ENCODE measurements around the gene LRP2BP.
"Not testable (repeated sequence)": the region's sequence is repeated elsewhere in the genome, so short reads cannot be mapped to it uniquely, and the experiment has no call there.

LRP2BP gene

DNA sequence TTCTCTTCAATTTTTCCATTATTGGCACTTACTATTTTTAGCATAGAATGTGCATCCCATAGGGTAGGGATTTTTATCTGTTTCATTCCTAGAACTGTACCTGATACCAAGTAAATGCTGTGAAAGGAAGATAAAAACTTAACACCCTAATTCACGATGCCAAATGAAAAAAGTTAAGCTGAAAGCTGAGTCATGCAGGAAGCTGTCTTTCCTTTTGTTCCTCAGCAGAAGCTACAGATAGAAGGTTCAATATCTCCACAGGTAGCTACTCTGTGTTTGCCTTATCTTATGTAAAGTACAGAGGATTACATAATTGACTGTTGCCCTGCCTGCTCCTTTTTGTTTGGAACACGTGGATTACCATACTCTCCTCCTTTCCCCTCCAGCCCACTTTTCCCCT lies 77.0 kb downstream of the LRP2BP start:
- DNase-seq: no peak

DNA sequence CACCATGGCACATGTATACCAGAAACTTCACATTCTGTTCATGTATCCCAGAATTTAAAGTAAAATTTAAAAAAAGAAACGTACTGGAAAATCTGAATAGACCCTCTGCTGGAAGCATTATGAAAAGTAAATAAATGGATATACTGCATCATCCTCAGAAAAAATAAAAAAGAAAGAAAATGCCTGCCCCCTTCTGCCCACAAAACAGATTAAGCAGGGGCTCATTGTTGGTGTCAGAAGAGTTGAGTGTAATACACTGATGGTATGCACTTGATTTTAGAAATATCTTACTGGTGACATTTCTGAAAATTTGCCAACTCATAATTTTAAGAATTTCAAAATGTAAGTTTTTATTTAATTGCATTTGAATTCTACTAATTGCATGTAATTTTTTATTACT lies 77.8 kb downstream of the LRP2BP start:
- DNase-seq: no peak

DNA sequence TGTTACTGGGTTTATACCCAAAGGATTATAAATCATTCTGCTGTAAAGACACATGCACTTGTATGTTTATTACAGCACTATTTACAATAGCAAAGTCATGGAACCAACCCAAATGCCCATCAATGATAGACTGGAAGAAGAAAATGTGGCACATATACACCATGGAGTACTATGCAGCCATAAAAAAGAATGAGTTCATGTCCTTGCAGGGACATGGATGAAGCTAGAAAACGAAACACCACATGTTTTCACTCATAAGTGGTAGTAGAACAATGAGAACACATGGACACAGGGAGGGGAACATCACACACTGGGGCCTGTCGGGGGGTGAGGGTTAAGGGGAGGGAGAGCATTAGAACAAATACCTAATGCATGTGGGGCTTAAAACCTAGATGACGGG lies 78.3 kb downstream of the LRP2BP start:
- DNase-seq: not testable (repeated sequence)

All from central memory CD4-positive, alpha-beta T cell (primary cell).